Panc1 (cell line): Measurements from ENCODE around the gene TNPO3. TPM values are rescaled to one million over a fixed set of nuclear protein-coding genes. Genes with fewer than 3 reads are reported as not detected.

Experiments
- ATAC-seq: fragments of 200-7000 bp; cut with Tn5 transposase; 2 replicates; pipeline ENCODE4 v1.9.1; 2020; ENCODE audit warnings: mild to moderate bottlenecking, moderate library complexity
- Bru-seq: library from RNA; stranded (reverse); fragments of 400-500 nt; gene quantifications from one replicate; lab custom pipeline; 2021; lab: Mats Ljungman, UMichigan
- BruChase-seq, 2 experiments: library from RNA; stranded (reverse); fragments of 400-500 nt; gene quantifications; one replicate each; lab custom pipeline; 2021; lab: Mats Ljungman, UMichigan
- BruUV-seq: library from RNA; stranded (reverse); fragments of 400-500 nt; replicated peaks from 2 replicates; lab custom pipeline; 2021; lab: Mats Ljungman, UMichigan
- CTCF ChIA-PET: fragments of 300-600 bp; sonication (Branson Sonifier 250); formaldehyde crosslinking; loops from one replicate; lab custom pipeline; 2022; ENCODE audit warnings: antibody characterized with exemption; lab: Charles Lee
- POLR2A ChIA-PET: fragments of 300-600 bp; sonication (Branson Sonifier 250); formaldehyde crosslinking; loops from one replicate; lab custom pipeline; 2022; ENCODE audit warnings: antibody characterized with exemption; lab: Charles Lee
- DNase-seq: peaks from one replicate; pipeline ENCODE4 v3.0.0-alpha.2; 2010; ENCODE audit warnings: low read depth, low spot score
- H3K27ac ChIP-seq: 2 replicates; pipeline ENCODE4 v1.5.1; 2011; ENCODE audit warnings: mild to moderate bottlenecking, low read length, inconsistent platforms
- H3K27me3 ChIP-seq: fragments of 200-500 bp; sonication (Bioruptor generic); 2 replicates; pipeline ENCODE4 v1.6.0; 2014; ENCODE audit warnings: low read length, inconsistent platforms; ENCODE audit not compliant: control insufficient read depth, insufficient read depth
- H3K36me3 ChIP-seq: fragments of 200-500 bp; sonication (Bioruptor generic); 2 replicates; pipeline ENCODE4 v1.5.1; 2014; ENCODE audit warnings: inconsistent platforms, mild to moderate bottlenecking, low read length, moderate library complexity; ENCODE audit not compliant: control insufficient read depth, insufficient read depth
- H3K4me1 ChIP-seq: 2 replicates; pipeline ENCODE4 v1.5.1; 2011; ENCODE audit warnings: inconsistent platforms, mild to moderate bottlenecking, low read length, moderate library complexity; ENCODE audit not compliant: control insufficient read depth, insufficient read depth
- H3K4me3 ChIP-seq, 2 experiments: 2 replicates each; pipeline ENCODE4 v1.5.1; 2011 to 2012; ENCODE audit warnings: low read depth in 2 of 2, low read length in 2 of 2, mild to moderate bottlenecking in 2 of 2, inconsistent platforms in 1 of 2, moderate library complexity in 1 of 2
- H3K9me3 ChIP-seq: fragments of 200-500 bp; sonication (Bioruptor generic); 2 replicates; pipeline ENCODE4 v1.5.1; 2014; ENCODE audit warnings: low read depth, mild to moderate bottlenecking, inconsistent platforms, low read length, moderate library complexity; ENCODE audit not compliant: control insufficient read depth, insufficient read depth
- POLR2AphosphoS5 ChIP-seq: IDR thresholded peaks from 2 replicates; pipeline ENCODE4 v1.6.1; 2012; ENCODE audit warnings: mild to moderate bottlenecking, low read depth, low read length, moderate library complexity
- SIN3A ChIP-seq: IDR thresholded peaks from 2 replicates; pipeline ENCODE4 v1.6.1; 2012; ENCODE audit warnings: low read depth, mild to moderate bottlenecking, low read length, moderate library complexity, borderline replicate concordance; ENCODE audit not compliant: insufficient read depth
- TCF7L2 ChIP-seq: IDR thresholded peaks from 2 replicates; pipeline ENCODE4 v1.6.1; 2011; ENCODE audit warnings: mild to moderate bottlenecking, low read depth, low read length, inconsistent platforms
- in situ Hi-C: cut with HindIII; loops from 2 replicates; pipeline ENCODE4 v1.10.0; 2016; ENCODE audit warnings: low sequenced_read_pairs, low pct_unique_long_range_greater_than_20kb
- intact Hi-C: fragments of 100-400 bp; cut with micrococcal nuclease; formaldehyde crosslinking; loops from one replicate; pipeline ENCODE4 v1.10.0; 2022; ENCODE audit not compliant: unreplicated experiment
- long read RNA-seq: library from polyadenylated mRNA; unstranded; transcript quantifications from one replicate; pipeline ENCODE4 v2.0.0, GENCODE V29; 2021; ENCODE audit not compliant: unreplicated experiment
- polyA plus RNA-seq: library from polyadenylated mRNA; unstranded; fragments of >200 nt; gene quantifications from one replicate; pipeline ENCODE4 v1.2.1, GENCODE V29; 2012; ENCODE audit warnings: missing spikeins; ENCODE audit not compliant: insufficient read length
- total RNA-seq: library from RNA; stranded (reverse); gene quantifications from one replicate; pipeline ENCODE4 v1.2.1, GENCODE V29; 2021; ENCODE audit not compliant: unreplicated experiment
- TF ChIP-seq, protein P1 (sequence below), 2 experiments: IDR thresholded peaks; 2 replicates each; pipeline ENCODE4 v1.6.1; 2011 to 2012; ENCODE audit warnings: low read depth in 2 of 2, control low read depth in 1 of 2, low read length in 1 of 2, mild to moderate bottlenecking in 1 of 2, moderate library complexity in 1 of 2; ENCODE audit not compliant: insufficient read depth in 1 of 2
- TF ChIP-seq, protein P2 (sequence below): fragments of 450-650 bp; IDR thresholded peaks from 2 replicates; pipeline ENCODE4 v1.5.1; 2017; ENCODE audit warnings: mild to moderate bottlenecking

Gene TNPO3
- total RNA-seq (71.8 TPM), Bru-seq, nascent RNA (percentile 95 among the genes with signal in this experiment), BruChase-seq, experiment 1, labeled RNA remaining after a 2-hour chase (percentile 90 among the genes with signal in this experiment), BruChase-seq, experiment 2, labeled RNA remaining after a 6-hour chase (percentile 92 among the genes with signal in this experiment)
- 45.6 TPM for polyA plus RNA-seq
- long read RNA-seq, full-length matches to known transcripts = 138 of 217 reads
- long read RNA-seq, partial matches to known transcripts = 11 of 217 reads
- long read RNA-seq, other reads (novel, unspliced or antisense) = 68 of 217 reads

DNA sequence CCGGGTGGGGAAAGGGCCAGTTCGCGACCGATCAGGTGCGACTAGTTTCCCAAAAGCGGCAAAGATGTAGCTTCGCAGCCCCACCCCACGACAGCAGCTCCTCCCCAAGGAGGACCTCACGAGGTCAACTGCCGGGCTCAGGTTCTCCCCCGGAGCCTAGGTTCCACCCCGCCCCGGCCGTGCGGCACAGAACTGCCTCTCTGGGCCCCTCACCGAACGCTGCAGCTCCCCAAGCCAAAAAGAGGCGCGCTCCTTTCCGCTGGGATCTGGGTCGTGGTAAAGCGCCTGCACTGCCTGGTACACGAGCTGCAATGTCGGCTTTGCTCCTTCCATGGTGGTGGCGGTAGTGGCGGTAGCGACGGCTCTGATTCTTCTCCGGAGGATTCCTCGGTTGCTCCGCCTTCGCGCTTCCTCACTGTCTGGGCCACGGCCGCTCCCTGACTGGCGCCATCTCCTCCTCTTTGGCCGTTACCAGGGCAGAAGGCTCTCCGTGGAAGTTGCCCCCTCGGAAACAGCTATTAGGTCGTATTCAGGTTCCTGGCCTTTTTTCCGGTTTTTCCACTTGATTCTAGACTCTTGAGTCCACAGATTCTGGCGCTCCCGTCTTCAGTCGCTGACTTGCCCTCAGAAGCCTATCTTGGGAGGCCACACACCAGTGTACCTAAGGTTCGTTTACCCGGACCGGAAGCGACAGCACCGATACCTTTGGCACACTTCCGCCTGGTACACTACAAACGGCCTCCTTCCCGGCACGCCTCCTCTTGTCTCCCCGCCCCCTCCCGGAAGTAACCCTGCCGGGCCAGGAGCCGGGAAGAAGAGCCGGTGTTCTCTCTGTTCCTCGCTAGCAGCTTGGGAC is at the start of gene TNPO3:
Gene TNPO3 (minus strand): TSS at position 674 of the 856 bp plus-strand sequence. CDS start 341 bp downstream, at position 333.
- peak within 1 kb of the TSS; percentile 99 for H3K27ac ChIP-seq
- in situ Hi-C loops (no loop called here), intact Hi-C loops (no loop called here)
- H3K27me3 ChIP-seq = no peaks in the 10 kb centered on the region; the same call in 1 of the 2 replicates
- no peaks in the 10 kb centered on the region for H3K9me3 ChIP-seq
- DNase-seq = peak; percentile 89
- peaks cover 22% of the 10 kb centered on the region for H3K4me1 ChIP-seq
- ATAC-seq = peak; percentile 96
- ChIA-PET CTCF (interaction anchor here (0.6 kb wide), 1 partner anchor 8 kb away, joined by 7 read pairs; no protein-coding TSS in a partner anchor), POLR2A (interaction anchor here (0.6 to 1.0 kb wide), 2 partner anchors 12 to 26 kb away, joined by 3 read pairs; no protein-coding TSS in a partner anchor)
- BruUV-seq = TSS peak; percentile 82
- TF ChIP-seq SIN3A = peak; percentile 61
- TF ChIP-seq, protein P1, sequence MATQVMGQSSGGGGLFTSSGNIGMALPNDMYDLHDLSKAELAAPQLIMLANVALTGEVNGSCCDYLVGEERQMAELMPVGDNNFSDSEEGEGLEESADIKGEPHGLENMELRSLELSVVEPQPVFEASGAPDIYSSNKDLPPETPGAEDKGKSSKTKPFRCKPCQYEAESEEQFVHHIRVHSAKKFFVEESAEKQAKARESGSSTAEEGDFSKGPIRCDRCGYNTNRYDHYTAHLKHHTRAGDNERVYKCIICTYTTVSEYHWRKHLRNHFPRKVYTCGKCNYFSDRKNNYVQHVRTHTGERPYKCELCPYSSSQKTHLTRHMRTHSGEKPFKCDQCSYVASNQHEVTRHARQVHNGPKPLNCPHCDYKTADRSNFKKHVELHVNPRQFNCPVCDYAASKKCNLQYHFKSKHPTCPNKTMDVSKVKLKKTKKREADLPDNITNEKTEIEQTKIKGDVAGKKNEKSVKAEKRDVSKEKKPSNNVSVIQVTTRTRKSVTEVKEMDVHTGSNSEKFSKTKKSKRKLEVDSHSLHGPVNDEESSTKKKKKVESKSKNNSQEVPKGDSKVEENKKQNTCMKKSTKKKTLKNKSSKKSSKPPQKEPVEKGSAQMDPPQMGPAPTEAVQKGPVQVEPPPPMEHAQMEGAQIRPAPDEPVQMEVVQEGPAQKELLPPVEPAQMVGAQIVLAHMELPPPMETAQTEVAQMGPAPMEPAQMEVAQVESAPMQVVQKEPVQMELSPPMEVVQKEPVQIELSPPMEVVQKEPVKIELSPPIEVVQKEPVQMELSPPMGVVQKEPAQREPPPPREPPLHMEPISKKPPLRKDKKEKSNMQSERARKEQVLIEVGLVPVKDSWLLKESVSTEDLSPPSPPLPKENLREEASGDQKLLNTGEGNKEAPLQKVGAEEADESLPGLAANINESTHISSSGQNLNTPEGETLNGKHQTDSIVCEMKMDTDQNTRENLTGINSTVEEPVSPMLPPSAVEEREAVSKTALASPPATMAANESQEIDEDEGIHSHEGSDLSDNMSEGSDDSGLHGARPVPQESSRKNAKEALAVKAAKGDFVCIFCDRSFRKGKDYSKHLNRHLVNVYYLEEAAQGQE (IDR thresholded peaks at IDR 0.05; ENCODE audit: insufficient read depth in 1 of 2, low read depth in 2 of 2, low read length in 1 of 2) = no peak
- 0 out of 2 replicates have a peak, but pooled peaks have one; percentile 51 for TF ChIP-seq TCF7L2
- peak; percentile 96 for TF ChIP-seq POLR2AphosphoS5
- TF ChIP-seq, protein P2, sequence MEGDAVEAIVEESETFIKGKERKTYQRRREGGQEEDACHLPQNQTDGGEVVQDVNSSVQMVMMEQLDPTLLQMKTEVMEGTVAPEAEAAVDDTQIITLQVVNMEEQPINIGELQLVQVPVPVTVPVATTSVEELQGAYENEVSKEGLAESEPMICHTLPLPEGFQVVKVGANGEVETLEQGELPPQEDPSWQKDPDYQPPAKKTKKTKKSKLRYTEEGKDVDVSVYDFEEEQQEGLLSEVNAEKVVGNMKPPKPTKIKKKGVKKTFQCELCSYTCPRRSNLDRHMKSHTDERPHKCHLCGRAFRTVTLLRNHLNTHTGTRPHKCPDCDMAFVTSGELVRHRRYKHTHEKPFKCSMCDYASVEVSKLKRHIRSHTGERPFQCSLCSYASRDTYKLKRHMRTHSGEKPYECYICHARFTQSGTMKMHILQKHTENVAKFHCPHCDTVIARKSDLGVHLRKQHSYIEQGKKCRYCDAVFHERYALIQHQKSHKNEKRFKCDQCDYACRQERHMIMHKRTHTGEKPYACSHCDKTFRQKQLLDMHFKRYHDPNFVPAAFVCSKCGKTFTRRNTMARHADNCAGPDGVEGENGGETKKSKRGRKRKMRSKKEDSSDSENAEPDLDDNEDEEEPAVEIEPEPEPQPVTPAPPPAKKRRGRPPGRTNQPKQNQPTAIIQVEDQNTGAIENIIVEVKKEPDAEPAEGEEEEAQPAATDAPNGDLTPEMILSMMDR = no peak
- H3K4me3 ChIP-seq = peak within 1 kb of the TSS; percentile 96 to 100
- peaks cover 7% of the 10 kb centered on the region for H3K36me3 ChIP-seq

DNA sequence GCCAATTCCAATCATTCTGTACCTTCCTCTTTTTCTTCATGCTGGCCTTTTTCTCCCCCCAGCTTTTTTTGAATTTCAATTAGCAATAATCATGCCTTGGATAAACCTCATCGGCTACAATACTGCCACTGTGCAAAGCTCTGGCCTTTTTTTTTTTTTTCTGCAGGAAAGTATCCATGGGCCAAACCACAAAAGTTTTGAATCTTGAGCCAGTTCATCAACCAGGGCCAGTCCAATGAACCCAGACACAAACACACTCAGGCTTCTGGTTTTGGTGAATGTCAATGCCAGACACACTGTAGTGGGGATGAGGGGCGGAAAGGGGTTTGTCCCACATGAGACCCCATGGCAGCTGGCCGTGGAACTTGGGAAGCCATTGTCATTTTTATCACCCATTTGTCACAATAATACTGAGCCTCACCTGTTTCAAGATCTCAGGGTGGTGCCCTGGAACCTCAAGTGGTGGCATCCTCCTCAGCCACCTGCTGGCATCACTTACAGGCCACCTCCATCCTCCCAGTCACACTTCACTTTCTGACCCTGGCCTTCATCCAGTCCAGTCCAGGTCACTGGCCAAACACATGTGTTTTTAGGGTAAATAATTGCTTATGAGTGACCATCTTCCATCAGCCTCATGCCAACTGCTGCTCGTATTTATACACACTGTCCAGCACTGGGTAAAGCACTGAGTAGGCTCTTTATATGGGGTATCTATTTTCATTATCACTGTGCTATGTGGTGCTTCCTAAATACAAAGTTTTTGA is 48.8 kb upstream of the TNPO3 start:
- CTCF ChIA-PET = interaction anchor here (0.7 kb wide), 1 partner anchor 14 kb away, joined by 3 read pairs; no protein-coding TSS in a partner anchor
- no TSS peak for BruUV-seq
- Histone ChIP-seq H3K4me1 (no peaks in the 10 kb centered on the region), H3K4me3 (no peak overlapping the region), H3K36me3 (no peaks in the 10 kb centered on the region), H3K27ac (no peak overlapping the region), H3K9me3 (no peaks in the 10 kb centered on the region), H3K27me3 (no peaks in the 10 kb centered on the region; the same call in 1 of the 2 replicates)
- POLR2A ChIA-PET = no interaction called here
- intact Hi-C loops (no loop called here), in situ Hi-C loops (no loop called here)
- no peak for DNase-seq
- TF ChIP-seq TCF7L2 = no peak
- no peak for TF ChIP-seq SIN3A
- TF ChIP-seq, protein P2 = no peak
- TF ChIP-seq, protein P1 (IDR thresholded peaks at IDR 0.05; ENCODE audit: insufficient read depth in 1 of 2, low read depth in 2 of 2, low read length in 1 of 2) = no peak
- TF ChIP-seq POLR2AphosphoS5 = no peak
- no peak for ATAC-seq
